GM23248 (cell line): ENCODE results near the gene MAML2.

Experiments used
- EZH2 ChIP-seq: fragments of 200-600 bp; sonication (generic); IDR thresholded peaks from 2 replicates; pipeline ENCODE4 v1.6.1; 2018; ENCODE audit warnings: antibody characterized with exemption, mild to moderate bottlenecking; ENCODE audit not compliant: insufficient read depth, poor library complexity, severe bottlenecking
- EZH2phosphoT487 ChIP-seq: fragments of 200-600 bp; sonication (generic); IDR thresholded peaks from 2 replicates; pipeline ENCODE4 v1.6.1; 2018; ENCODE audit warnings: antibody characterized with exemption, moderate library complexity, mild to moderate bottlenecking, low read depth; ENCODE audit not compliant: insufficient read depth

DNA sequence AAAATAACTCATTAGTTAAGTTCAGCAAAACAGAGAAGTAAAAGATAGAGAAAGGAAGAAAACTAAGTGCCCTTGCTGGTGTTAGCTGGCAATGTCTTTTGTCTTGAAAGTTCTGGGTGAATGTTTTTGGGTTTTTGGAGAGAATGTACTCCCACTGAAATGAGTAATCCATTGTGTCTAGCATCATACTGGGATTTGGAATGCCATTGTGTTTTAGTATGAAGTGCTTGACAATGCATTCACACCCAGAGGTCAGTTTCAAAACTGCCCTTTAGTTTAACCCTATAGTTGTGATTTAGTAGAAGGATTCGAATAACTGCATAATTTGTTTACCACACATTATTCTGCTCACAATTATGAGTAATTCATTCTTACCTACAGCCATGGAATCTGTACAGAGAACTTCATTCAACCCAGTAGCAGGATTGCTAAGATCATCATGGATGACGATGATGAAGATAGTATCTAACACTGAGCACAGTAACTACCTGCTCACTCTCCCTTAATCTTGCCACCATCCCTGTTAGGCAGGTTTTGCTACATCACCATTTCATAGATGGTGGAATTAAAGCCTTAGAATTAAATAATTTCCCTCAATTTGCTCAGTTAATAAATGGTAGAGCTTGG, 33.9 kb downstream of the MAML2 start:
- TF ChIP-seq EZH2 (no peak), EZH2phosphoT487 (no peak)
